DMS153 (cell line): ENCODE data around the gene ZNF746.

ENCODE experiments used
- DNase-seq: peaks from one replicate; lab custom pipeline; 2025; lab: John Stamatoyannopoulos, UW

ZNF746 gene

DNA sequence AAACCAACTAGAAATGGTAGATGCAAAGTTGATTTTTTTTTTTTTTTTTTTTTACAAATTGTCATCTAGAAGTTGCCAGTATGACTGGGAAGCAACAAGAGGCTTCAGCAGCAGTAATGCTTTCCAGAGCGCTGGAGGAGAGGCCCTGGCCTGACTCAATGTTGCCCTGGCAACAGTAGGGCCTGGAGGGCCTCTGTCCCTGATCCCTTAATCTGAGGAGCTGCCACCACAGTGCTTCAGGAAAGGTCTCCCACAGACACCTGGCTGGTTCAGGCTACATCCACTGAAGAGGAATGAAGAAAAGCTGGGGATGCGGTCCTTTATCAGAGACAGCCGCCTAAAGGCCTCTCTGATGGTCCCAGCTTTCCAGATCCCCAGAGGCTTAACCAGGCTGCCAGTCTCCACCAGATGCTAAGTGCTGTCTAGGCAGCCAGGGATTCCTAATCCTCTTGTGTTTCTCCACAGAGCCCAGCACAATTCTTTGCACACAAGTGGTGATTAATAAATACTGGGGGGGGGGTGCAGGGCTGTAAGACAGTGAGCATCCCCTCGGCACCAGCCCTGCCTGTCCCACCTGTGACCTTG lies 70.4 kb downstream of the ZNF746 start:
- DNase-seq = no peak

DNA sequence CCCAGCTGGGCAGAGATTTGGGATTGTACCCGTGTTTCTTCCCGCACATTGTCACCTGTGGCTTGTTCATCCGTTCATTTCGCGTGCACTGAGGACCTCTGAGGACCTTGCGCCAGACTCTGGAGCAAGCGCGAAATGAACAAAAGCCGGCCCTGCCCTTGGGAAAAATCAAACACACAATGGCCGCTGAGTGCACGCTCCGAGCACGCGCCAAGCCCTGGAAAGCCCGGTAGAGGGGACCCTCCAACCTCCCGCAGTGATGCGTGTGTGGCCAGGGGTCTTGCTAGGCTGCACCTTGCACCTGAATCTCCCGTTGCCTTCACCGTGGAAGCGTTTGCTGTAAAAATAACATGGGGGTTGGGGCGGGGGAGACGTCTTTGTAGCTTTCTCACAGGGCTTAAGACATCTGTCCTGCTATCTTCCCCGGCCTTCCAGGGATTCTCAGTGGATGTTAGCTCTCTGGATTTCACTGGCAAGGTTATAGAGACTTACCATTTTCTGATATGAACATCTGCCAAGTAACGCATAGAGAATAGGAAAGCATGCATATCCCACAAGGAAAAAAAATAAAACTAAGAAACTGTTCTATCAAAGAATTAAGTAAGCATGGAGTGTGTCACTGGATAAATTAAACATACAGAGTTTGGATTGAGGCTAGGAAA lies 74.0 kb downstream of the ZNF746 start:
- peak; percentile 24 for DNase-seq

DNA sequence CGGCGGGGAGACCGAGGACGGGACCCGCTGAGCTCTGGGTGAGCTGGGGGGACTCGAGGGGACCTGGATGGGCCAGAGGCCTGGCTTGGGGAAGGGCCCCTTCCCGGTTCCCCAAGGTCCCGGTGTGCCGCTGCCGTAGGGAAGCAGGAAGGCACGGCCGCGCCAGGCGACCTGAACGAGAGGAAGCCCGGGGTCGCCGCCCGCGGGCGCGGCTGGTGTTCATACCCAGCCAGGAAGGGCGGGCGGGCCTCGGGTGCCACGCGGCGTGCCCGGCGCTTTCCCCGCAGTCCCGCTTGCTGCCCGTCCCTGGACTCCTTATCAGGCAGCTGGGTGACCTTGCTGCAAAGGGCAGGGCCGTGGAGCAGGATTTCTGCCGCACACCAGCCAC lies 74.7 kb downstream of the ZNF746 start:
- no peak for DNase-seq
